Type B pancreatic cell (in vitro differentiated cells): ENCODE measurements around the gene ENG. TPM values are rescaled to one million over a fixed set of nuclear protein-coding genes. Genes with fewer than 3 reads are reported as not detected.
A peak's percentile ranks its signal among the peaks of the same experiment; 100 is the strongest.

ENCODE experiments used
- DNase-seq: peaks from one replicate; pipeline ENCODE4 v3.0.0; 2021; ENCODE audit warnings: mixed read lengths; ENCODE audit not compliant: unreplicated experiment; ENCODE audit errors: extremely low spot score
- H3K27ac Mint-ChIP-seq: 2 replicates; pipeline ENCODE4 v1.8.0; 2021; ENCODE audit warnings: mild to moderate bottlenecking, mixed read lengths
- H3K27me3 Mint-ChIP-seq: 2 replicates; pipeline ENCODE4 v1.8.0; 2021; ENCODE audit warnings: mixed read lengths
- H3K36me3 Mint-ChIP-seq: 2 replicates; pipeline ENCODE4 v1.8.0; 2021; ENCODE audit warnings: mixed read lengths
- H3K4me1 Mint-ChIP-seq: one replicate; pipeline ENCODE4 v1.8.0; 2021; ENCODE audit warnings: mixed read lengths; ENCODE audit not compliant: unreplicated experiment
- H3K4me3 Mint-ChIP-seq: 2 replicates; pipeline ENCODE4 v1.8.0; 2021; ENCODE audit warnings: mild to moderate bottlenecking, mixed read lengths
- H3K9me3 Mint-ChIP-seq: 2 replicates; pipeline ENCODE4 v1.8.0; 2021; ENCODE audit warnings: mixed read lengths
- total RNA-seq: library from RNA; stranded (reverse); gene quantifications from 2 replicates; pipeline ENCODE4 v1.2.1, GENCODE V29; 2021; ENCODE audit warnings: low replicate concordance
- TF ChIP-seq, protein P1 (sequence below): fragments of 200-600 bp; sonication (generic); conservative IDR thresholded peaks from 2 replicates; pipeline ENCODE4 v1.5.0; 2021; ENCODE audit warnings: antibody characterized with exemption, mild to moderate bottlenecking

Gene ENG
- total RNA-seq, 1 donor from 2014 or later = 1.6 TPM

DNA sequence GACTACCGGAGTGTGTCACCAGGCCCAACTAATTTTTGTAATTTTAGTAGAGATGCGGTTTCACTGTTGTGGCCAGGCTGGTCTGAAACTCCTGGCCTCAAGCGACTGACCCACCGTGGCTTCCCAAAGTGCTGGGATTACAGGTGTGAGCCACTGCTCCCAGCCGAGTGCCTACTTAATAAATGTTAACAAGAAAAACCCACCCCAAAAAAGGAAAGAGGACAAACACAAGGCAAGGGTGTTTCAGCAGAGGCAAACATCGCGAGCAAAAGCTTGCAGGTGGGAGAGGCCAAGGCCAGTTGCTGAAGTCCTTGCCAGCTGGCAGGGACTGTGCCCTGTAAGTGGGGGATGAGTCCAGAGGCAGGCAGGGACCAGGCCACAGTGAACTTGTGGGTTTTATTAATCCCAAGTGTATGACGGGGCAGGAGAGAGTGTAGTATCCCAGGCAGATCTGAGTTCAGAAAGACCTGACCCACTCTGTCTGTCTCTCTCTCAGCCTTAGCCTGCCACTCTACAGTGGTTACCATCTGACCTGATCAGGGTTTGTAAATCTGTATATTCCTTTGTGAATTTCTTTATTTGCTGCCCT lies 58.1 kb downstream of the ENG start:
- Mint-ChIP-seq H3K27ac (peak overlapping the region; percentile 46), H3K4me1 (peaks cover 9% of the 10 kb centered on the region), H3K4me3 (peak overlapping the region; percentile 48), H3K27me3 (no peaks in the 10 kb centered on the region), H3K36me3 (no peaks in the 10 kb centered on the region), H3K9me3 (no peaks in the 10 kb centered on the region)
- DNase-seq = no peak
- TF ChIP-seq, protein P1, sequence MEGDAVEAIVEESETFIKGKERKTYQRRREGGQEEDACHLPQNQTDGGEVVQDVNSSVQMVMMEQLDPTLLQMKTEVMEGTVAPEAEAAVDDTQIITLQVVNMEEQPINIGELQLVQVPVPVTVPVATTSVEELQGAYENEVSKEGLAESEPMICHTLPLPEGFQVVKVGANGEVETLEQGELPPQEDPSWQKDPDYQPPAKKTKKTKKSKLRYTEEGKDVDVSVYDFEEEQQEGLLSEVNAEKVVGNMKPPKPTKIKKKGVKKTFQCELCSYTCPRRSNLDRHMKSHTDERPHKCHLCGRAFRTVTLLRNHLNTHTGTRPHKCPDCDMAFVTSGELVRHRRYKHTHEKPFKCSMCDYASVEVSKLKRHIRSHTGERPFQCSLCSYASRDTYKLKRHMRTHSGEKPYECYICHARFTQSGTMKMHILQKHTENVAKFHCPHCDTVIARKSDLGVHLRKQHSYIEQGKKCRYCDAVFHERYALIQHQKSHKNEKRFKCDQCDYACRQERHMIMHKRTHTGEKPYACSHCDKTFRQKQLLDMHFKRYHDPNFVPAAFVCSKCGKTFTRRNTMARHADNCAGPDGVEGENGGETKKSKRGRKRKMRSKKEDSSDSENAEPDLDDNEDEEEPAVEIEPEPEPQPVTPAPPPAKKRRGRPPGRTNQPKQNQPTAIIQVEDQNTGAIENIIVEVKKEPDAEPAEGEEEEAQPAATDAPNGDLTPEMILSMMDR = no peak

DNA sequence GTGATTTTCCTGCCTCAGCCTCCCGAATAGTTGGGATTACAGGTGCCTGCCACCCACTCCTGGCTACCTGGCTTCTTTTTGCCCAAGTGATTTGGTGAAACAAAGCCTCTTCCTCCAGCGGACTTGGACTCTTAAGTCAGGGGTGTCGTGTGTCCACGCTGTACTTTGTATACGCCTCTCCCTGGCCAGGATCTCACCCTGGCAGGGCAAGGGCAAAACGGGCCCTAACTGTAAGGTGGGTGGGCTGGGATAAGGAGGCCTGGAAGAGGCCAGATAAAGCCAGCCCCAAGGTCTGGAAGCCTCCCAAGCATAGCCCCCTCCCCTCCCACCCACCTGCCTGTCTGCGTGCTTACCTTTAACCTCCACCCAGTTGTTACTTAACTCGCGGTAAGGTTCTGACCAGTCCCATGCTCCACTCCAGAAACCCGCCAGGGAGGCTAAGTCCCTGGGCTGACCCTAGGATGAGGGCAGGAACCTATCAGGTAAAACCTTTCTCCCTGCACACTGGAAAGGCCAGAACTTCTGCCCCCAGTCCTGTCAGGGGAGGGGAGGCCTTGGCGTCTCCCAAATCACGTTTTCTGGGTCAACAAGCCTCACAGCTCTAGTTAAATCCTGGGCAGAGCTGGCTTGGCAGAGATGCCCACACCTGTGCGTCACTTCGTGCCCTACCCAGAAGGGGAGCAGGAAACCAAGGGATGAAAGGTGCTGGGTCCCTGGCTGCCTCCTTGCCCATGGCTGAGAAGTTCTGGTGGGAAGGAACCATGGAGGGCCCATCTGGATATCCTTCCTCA lies 60.3 kb downstream of the ENG start:
- Mint-ChIP-seq H3K27ac (no peak overlapping the region), H3K36me3 (peaks cover 9% of the 10 kb centered on the region), H3K9me3 (no peaks in the 10 kb centered on the region), H3K4me1 (peaks cover 5% of the 10 kb centered on the region), H3K4me3 (no peak overlapping the region), H3K27me3 (no peaks in the 10 kb centered on the region)
- no peak for DNase-seq
- TF ChIP-seq, protein P1 = no peak

DNA sequence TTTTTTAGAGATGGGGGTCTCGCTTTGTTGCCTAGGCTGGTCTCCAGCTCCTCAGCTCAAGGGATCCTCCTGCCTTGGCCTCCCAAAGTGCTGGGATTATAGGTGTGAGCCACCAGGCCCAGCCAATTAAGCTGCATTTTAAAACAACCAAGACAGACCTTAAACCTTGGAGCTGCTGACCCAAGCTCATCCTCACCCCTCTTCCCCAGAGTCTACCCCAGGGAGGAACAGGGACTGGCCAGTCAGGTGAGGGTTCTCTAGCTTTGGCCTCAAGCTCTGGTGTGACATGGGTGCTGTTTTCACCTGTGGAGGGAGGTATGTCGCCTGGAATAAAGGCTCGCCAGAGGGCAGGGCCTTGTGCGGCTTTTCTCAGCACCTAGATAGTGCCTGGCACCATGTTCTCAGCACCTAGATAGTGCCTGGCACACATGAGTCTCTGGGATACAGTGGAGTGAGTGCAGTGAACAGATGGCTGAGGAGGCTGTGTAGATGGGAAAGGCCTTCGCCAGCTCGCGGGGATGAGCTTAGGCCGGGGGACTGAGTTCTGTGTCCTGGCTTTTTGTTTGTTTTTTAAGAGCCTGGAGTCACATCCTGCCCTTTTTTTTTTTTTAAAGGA lies 61.3 kb downstream of the ENG start:
- peaks cover 11% of the 10 kb centered on the region for H3K36me3 Mint-ChIP-seq
- TF ChIP-seq, protein P1 = no peak
- no peaks in the 10 kb centered on the region for H3K9me3 Mint-ChIP-seq
- DNase-seq = no peak
- no peak overlapping the region for H3K4me3 Mint-ChIP-seq
- peaks cover 5% of the 10 kb centered on the region for H3K4me1 Mint-ChIP-seq
- no peak overlapping the region for H3K27ac Mint-ChIP-seq
- H3K27me3 Mint-ChIP-seq = no peaks in the 10 kb centered on the region

DNA sequence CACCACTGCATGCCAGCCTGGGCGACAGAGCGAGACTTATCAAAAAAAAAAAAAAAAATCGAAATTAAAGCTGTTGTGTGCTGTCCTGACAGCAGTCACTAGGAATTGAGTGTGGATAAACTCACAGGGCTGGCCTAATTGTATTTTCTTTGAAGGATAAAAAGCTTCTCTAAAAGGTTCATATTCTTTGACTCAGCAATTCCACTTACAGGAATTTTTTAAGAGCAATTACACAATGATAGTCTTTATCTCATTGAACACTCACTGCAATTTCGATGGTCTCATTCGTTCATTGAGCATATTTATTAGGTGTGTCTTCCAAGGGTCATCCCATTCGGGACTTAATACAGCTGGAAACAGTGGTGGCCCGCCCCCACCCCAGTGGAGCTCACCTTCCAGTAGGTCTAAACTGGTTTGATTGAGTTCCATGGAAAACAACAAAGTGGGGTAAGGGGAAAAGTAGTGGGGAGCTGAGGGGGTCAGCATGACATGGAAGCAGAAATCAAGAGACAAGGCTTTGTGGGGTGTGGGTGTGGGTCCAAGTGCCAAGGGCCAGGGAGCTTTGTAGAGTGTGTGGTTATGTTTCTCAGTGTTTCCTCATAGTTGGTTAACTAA lies 61.9 kb downstream of the ENG start:
- peaks cover 11% of the 10 kb centered on the region for H3K36me3 Mint-ChIP-seq
- H3K27ac Mint-ChIP-seq = no peak overlapping the region
- DNase-seq = no peak
- no peaks in the 10 kb centered on the region for H3K9me3 Mint-ChIP-seq
- no peak overlapping the region for H3K4me3 Mint-ChIP-seq
- no peaks in the 10 kb centered on the region for H3K27me3 Mint-ChIP-seq
- peaks cover 6% of the 10 kb centered on the region for H3K4me1 Mint-ChIP-seq
- TF ChIP-seq, protein P1 = no peak

DNA sequence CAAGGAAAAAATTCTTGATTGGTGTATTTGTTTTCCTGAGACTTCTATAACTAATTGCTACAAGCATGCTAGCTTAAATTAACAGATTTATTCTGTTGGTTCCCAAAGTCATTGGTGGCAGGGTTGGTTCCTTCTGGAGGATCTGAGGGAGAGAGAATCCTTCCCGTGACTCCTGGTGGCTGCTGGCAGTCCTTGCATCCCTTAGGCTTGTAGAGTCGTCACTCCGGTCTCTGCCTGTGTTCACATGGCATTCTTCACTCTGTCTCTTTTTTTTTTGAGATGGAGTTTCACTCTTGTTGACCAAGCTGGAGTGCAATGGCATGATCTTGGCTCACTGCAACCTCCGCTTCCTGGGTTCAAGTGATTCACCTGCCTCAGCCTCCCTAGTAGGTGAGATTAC lies 63.4 kb downstream of the ENG start:
- H3K4me3 Mint-ChIP-seq = no peak overlapping the region
- peaks cover 14% of the 10 kb centered on the region for H3K36me3 Mint-ChIP-seq
- H3K9me3 Mint-ChIP-seq = no peaks in the 10 kb centered on the region
- TF ChIP-seq, protein P1 = peak; percentile 24
- H3K27me3 Mint-ChIP-seq = no peaks in the 10 kb centered on the region
- H3K27ac Mint-ChIP-seq = no peak overlapping the region
- peaks cover 10% of the 10 kb centered on the region for H3K4me1 Mint-ChIP-seq
- DNase-seq = no peak
